HG03558 (cell line): ENCODE results near the gene WNT7B.

ENCODE experiments used
- ATAC-seq: cut with Tn5 transposase; IDR thresholded peaks from one replicate; pipeline ENCODE4 v1.9.1; 2021; ENCODE audit warnings: moderate number of reproducible peaks; ENCODE audit not compliant: unreplicated experiment; ENCODE audit errors: extremely low read depth

WNT7B gene

GRCh38 chr22:45916515-45916914, 60.4 kb downstream of the WNT7B start:
- ATAC-seq, result no peak

- ATAC-seq, result no peak
Observed at GRCh38 chr22:45915841-45916240, 61.1 kb downstream of the WNT7B start.

- ATAC-seq, result no peak
Observed at GRCh38 chr22:45915151-45915550, 61.8 kb downstream of the WNT7B start.

- ATAC-seq, result no peak
Observed at GRCh38 chr22:45914309-45914708, 62.7 kb downstream of the WNT7B start.

GRCh38 chr22:45912910-45913309, 64.1 kb downstream of the WNT7B start:
- ATAC-seq, result no peak

GRCh38 chr22:45911601-45912271, 65.2 kb downstream of the WNT7B start:
- no peak for ATAC-seq

- ATAC-seq, result no peak
Observed at GRCh38 chr22:45910928-45911467, 66.0 kb downstream of the WNT7B start.

GRCh38 chr22:45908961-45909360, 68.0 kb downstream of the WNT7B start:
- ATAC-seq, result no peak

GRCh38 chr22:45907996-45908395, 69.0 kb downstream of the WNT7B start:
- ATAC-seq, result no peak

GRCh38 chr22:45907378-45907777, 69.6 kb downstream of the WNT7B start:
- ATAC-seq, result no peak

- no peak for ATAC-seq
Observed at GRCh38 chr22:45906946-45907345, 70.0 kb downstream of the WNT7B start.

GRCh38 chr22:45905924-45906865, 70.8 kb downstream of the WNT7B start:
- ATAC-seq, result no peak

GRCh38 chr22:45905326-45905923, 71.5 kb downstream of the WNT7B start:
- no peak for ATAC-seq

GRCh38 chr22:45904236-45904635, 72.7 kb downstream of the WNT7B start:
- ATAC-seq, result no peak

GRCh38 chr22:45903355-45904135, 73.4 kb downstream of the WNT7B start:
- ATAC-seq, result no peak

- no peak for ATAC-seq
Observed at GRCh38 chr22:45897736-45898135, 79.2 kb downstream of the WNT7B start.

- no peak for ATAC-seq
Observed at GRCh38 chr22:45896964-45897538, 79.9 kb downstream of the WNT7B start.

- no peak for ATAC-seq
Observed at GRCh38 chr22:45896153-45896951, 80.6 kb downstream of the WNT7B start.
